BE2C (cell line): ENCODE data around the gene CDK5R2.

Experiments used
- DNase-seq: peaks from one replicate; pipeline ENCODE4 v3.0.0-alpha.2; 2020
- H3K27me3 ChIP-seq: fragments of 250-450 bp; sonication (Bioruptor Pico); 2 replicates; pipeline ENCODE4 v1.5.1; 2020; ENCODE audit warnings: mild to moderate bottlenecking
- H3K36me3 ChIP-seq: fragments of 250-450 bp; sonication (Bioruptor Pico); 2 replicates; pipeline ENCODE4 v1.5.1; 2020; ENCODE audit warnings: mild to moderate bottlenecking
- H3K4me1 ChIP-seq: fragments of 250-450 bp; sonication (Bioruptor Pico); 2 replicates; pipeline ENCODE4 v1.5.1; 2020
- H3K4me3 ChIP-seq: 2 replicates; pipeline ENCODE4 v1.5.1; 2011; ENCODE audit warnings: low read depth, low read length
- H3K9me3 ChIP-seq: fragments of 250-450 bp; sonication (Bioruptor Pico); 2 replicates; pipeline ENCODE4 v1.5.1; 2020
- CTCF ChIP-seq: IDR thresholded peaks from 2 replicates; pipeline ENCODE4 v1.5.1; 2012; ENCODE audit warnings: mild to moderate bottlenecking, low read depth, low read length

Gene CDK5R2

GRCh38 chr2:218981390-218981880, 22.0 kb downstream of the CDK5R2 start:
- peak; percentile 45 for TF ChIP-seq CTCF
- H3K9me3 ChIP-seq, result no peaks in the 10 kb centered on the region
- H3K36me3 ChIP-seq, result peaks cover 26% of the 10 kb centered on the region
- H3K4me1 ChIP-seq, result peaks cover 16% of the 10 kb centered on the region
- peak; percentile 60 for DNase-seq
- H3K4me3 ChIP-seq, result peak overlapping the region; percentile 96
- peaks cover 3% of the 10 kb centered on the region; the same call in 1 of the 2 replicates for H3K27me3 ChIP-seq

GRCh38 chr2:218981881-218982585, 22.6 kb downstream of the CDK5R2 start:
- Histone ChIP-seq H3K36me3 (peaks cover 26% of the 10 kb centered on the region), H3K27me3 (peaks cover 3% of the 10 kb centered on the region; the same call in 1 of the 2 replicates), H3K4me1 (peaks cover 21% of the 10 kb centered on the region), H3K9me3 (no peaks in the 10 kb centered on the region), H3K4me3 (peak overlapping the region; percentile 96)
- peak; percentile 68 for DNase-seq
- no peak for TF ChIP-seq CTCF

GRCh38 chr2:218982586-218983262, 23.3 kb downstream of the CDK5R2 start:
- TF ChIP-seq CTCF, result no peak
- Histone ChIP-seq H3K9me3 (no peaks in the 10 kb centered on the region), H3K4me1 (peaks cover 21% of the 10 kb centered on the region), H3K4me3 (peak overlapping the region; percentile 96), H3K36me3 (peaks cover 26% of the 10 kb centered on the region), H3K27me3 (peaks cover 3% of the 10 kb centered on the region; the same call in 1 of the 2 replicates)
- DNase-seq, result peak; percentile 37

GRCh38 chr2:218983263-218983933, 23.9 kb downstream of the CDK5R2 start:
- TF ChIP-seq CTCF, result peak; percentile 10; the same call in 1 of the 2 replicates
- H3K9me3 ChIP-seq, result no peaks in the 10 kb centered on the region
- DNase-seq, result peak; percentile 69
- H3K4me1 ChIP-seq, result peaks cover 21% of the 10 kb centered on the region
- peak overlapping the region; percentile 96 for H3K4me3 ChIP-seq
- H3K36me3 ChIP-seq, result peaks cover 26% of the 10 kb centered on the region
- H3K27me3 ChIP-seq, result peaks cover 3% of the 10 kb centered on the region; the same call in 1 of the 2 replicates

- Histone ChIP-seq H3K4me3 (peak overlapping the region; percentile 96), H3K9me3 (no peaks in the 10 kb centered on the region), H3K27me3 (peaks cover 3% of the 10 kb centered on the region; the same call in 1 of the 2 replicates), H3K36me3 (peaks cover 26% of the 10 kb centered on the region), H3K4me1 (peaks cover 26% of the 10 kb centered on the region)
- TF ChIP-seq CTCF, result no peak
- no peak for DNase-seq
Observed at GRCh38 chr2:218983934-218984238, 24.4 kb downstream of the CDK5R2 start.
